BJ (cell line): ENCODE measurements around the gene WDPCP. TPM values are rescaled to one million over a fixed set of nuclear protein-coding genes. Genes with fewer than 3 reads are reported as not detected.
A peak's percentile ranks its signal among the peaks of the same experiment; 100 is the strongest.

Experiments
- CTCF ChIA-PET: fragments of 350-600 bp; formaldehyde crosslinking; extraction: SDS; loops from one replicate; lab custom pipeline; 2021; ENCODE audit warnings: antibody characterized with exemption, inconsistent platforms; lab: Yijun Ruan, JAX
- POLR2A ChIA-PET: fragments of 300-600 bp; sonication (Branson Sonifier 250); formaldehyde crosslinking; extraction: SDS; loops from one replicate; lab custom pipeline; 2021; ENCODE audit warnings: antibody characterized with exemption; lab: Charles Lee
- DNase-seq: peaks from one replicate; pipeline ENCODE4 v3.0.0-alpha.2; 2011; ENCODE audit warnings: low read depth
- H3K27me3 ChIP-seq: 2 replicates; pipeline ENCODE4 v1.6.0; 2011; ENCODE audit warnings: low read length; ENCODE audit not compliant: control insufficient read depth, insufficient read depth
- H3K36me3 ChIP-seq: 2 replicates; pipeline ENCODE4 v1.5.1; 2011; ENCODE audit warnings: low read length; ENCODE audit not compliant: control insufficient read depth, insufficient read depth
- H3K4me3 ChIP-seq: 2 replicates; pipeline ENCODE4 v1.5.1; 2011; ENCODE audit warnings: low read depth, mild to moderate bottlenecking, control low read depth, low read length
- CTCF ChIP-seq: IDR thresholded peaks from 2 replicates; pipeline ENCODE4 v1.5.1; 2011; ENCODE audit warnings: low read depth, mild to moderate bottlenecking, control low read depth, inconsistent platforms, low read length, moderate library complexity; ENCODE audit not compliant: insufficient read depth
- polyA plus RNA-seq: library from polyadenylated mRNA; depleted of rRNA; stranded (reverse); fragments of >200 nt; gene quantifications from 2 replicates; pipeline ENCODE4 v1.2.3, GENCODE V29; 2011

Gene WDPCP
- polyA plus RNA-seq, 1 experiment, result 4.2 TPM

GRCh38 chr2:63591566-63592175 lies 3.4 kb upstream of the WDPCP start:
- H3K36me3 ChIP-seq, result peaks cover 2% of the 10 kb centered on the region
- ChIA-PET POLR2A (no interaction called here), CTCF (no interaction called here)
- H3K27me3 ChIP-seq, result no peaks in the 10 kb centered on the region
- no peak for DNase-seq
- no peak overlapping the region for H3K4me3 ChIP-seq
- no peak for TF ChIP-seq CTCF

DNA sequence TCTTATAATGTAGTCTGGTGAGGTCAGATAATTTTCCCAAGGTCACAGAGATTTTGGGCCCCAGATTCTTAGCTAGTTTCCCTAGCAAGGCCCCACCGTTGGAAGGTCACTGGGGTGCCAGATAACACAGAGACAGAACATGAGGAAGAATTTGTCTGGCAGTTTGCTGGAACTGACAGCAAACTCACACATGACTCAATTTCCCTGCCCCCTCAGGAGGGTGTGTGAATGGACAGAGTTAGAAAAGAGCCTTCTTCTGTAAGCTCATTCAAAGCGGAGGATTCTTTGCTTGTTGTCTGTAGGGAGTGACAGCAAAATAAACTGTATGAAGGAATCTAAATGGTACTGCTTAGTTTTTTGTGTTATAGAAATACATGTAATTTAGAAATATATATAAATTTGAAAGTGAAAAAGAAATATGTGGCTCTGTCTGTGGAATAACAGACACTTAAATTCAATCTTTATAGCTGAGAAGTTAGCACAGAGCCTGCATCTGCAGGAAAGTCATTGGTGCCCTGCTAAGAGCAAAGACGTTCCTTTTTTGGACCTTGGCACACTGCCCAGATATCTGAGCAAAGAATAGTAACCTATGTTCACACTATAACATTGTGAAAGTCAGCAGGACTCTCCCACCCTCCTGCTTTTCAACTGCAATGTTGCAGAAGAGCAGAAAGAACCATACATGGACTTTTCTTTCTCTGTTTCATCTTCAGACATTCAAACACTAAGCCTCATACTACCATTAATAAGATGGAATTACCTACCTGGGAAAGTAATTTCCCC lies 2.5 kb upstream of the WDPCP start:
- Histone ChIP-seq H3K4me3 (no peak overlapping the region), H3K36me3 (no peaks in the 10 kb centered on the region; the same call in 1 of the 2 replicates), H3K27me3 (no peaks in the 10 kb centered on the region)
- CTCF ChIA-PET, result interaction anchor here (1.1 kb wide), 1 partner anchor 15 kb away, joined by 3 read pairs; no protein-coding TSS in a partner anchor
- TF ChIP-seq CTCF, result no peak
- no peak for DNase-seq
- POLR2A ChIA-PET, result no interaction called here

DNA sequence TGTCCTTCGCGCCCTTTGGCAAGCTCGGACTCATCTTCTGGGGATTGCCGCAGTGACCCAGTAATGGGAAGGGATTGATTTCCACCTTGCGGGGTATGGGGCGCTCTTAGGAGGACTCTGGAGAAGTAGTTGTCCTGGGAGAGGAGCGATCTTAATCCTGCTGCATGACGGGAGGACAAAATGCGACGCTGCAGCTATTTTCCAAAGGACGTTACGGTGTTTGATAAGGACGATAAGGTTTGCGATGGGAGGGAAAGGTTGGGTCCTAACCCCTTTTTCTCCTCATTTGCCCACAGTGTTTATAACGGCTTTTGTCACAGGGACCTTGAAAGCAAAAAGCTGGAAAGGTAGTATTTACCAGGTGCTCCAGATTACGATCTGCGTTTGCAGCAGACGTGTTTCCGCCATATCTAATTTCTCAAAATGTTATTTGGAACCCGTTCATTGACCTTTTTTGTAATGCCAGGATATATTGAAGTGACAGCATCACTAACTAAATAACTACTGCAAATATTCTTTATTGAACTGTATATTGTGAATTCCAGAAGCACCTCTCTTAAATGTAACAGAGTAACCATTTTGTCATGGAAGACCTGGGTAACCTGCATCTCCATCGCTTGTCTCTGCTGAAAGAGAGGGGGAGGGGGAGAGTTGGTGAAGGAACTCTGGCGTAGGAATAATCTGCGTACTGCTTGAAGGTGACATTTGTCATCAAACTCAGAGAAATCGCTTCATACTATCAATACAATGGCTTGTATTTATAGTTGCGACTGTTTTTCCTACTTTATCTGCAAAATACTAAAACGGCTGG lies 1.1 kb upstream of the WDPCP start:
- Histone ChIP-seq H3K4me3 (peak overlapping the region; percentile 87), H3K36me3 (no peaks in the 10 kb centered on the region), H3K27me3 (no peaks in the 10 kb centered on the region)
- ChIA-PET CTCF (interaction anchor here (0.8 to 1.6 kb wide), 4 partner anchors 11 to 46 kb away, joined by 3 to 5 read pairs (median 3); no protein-coding TSS in a partner anchor), POLR2A (interaction anchor here (0.6 kb wide), 1 partner anchor 102 kb away, joined by 4 read pairs; no protein-coding TSS in a partner anchor)
- no peak for DNase-seq
- TF ChIP-seq CTCF, result no peak

- H3K4me3 ChIP-seq, result peak overlapping the region; percentile 87
- ChIA-PET POLR2A (interaction anchor here (0.6 kb wide), 1 partner anchor 1851 kb away, joined by 3 read pairs; no protein-coding TSS in a partner anchor), CTCF (interaction anchor here (1.6 kb wide), 1 partner anchor 12 kb away, joined by 5 read pairs; no protein-coding TSS in a partner anchor)
- no peaks in the 10 kb centered on the region for H3K27me3 ChIP-seq
- DNase-seq, result no peak
- no peaks in the 10 kb centered on the region for H3K36me3 ChIP-seq
- TF ChIP-seq CTCF, result no peak
Observed at GRCh38 chr2:63587814-63588384, 378 bp downstream of the WDPCP start.
